Right ventricle myocardium inferior (tissue), 1 donor: ENCODE data around the gene GALNT9. TPM values are rescaled to one million over a fixed set of nuclear protein-coding genes. Genes with fewer than 3 reads are reported as not detected.
"Not testable (repeated sequence)": the region's sequence is repeated elsewhere in the genome, so short reads cannot be mapped to it uniquely, and the experiment has no call there.

Source experiments
- ATAC-seq: fragments of 200-7000 bp; cut with Tn5 transposase; one replicate; pipeline ENCODE4 v1.9.1; 2020; ENCODE audit warnings: mild to moderate bottlenecking, moderate library complexity
- DNase-seq: peaks from one replicate; pipeline ENCODE4 v3.0.0; 2021; ENCODE audit errors: missing footprints
- intact Hi-C: fragments of 100-400 bp; cut with DNase I; formaldehyde crosslinking; loops from one replicate; pipeline ENCODE4 v1.11.0; 2022
- total RNA-seq: library from RNA; stranded (reverse); fragmentation: NEBNext Ultra II Directional; extraction: Animal tissue kit (Norgen Biotek cat#: 25700); gene quantifications from one replicate; pipeline ENCODE4 v1.2.1, GENCODE V29; 2021
- donor health status: DM: no; HTN: yes; CAD: no; lungs with severe emphysema.

The GALNT9 gene
- total RNA-seq, 1 donor from 2014 or later = not detected

DNA sequence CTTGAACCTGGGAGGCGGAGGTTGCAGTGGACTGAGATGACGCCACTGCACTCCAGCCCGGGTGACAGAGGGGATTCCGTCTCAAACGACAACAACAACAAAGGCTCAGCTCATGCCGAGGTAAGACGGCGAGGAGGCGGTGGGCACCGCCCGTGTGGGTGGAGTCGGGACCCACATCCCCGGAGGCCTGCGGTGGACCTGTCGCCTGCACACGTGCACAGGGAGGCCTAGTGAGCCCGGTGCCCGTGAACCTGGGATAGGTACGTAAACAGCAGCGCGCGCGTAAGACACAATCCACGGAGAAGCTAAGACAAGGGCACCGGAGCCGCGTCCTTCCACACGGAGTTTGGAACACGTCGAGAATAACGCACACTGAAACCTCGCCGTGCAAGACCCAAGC is 78.7 kb downstream of the GALNT9 start:
- ATAC-seq = no peak
- peak; percentile 72 for DNase-seq
- intact Hi-C loops = no loop called here

DNA sequence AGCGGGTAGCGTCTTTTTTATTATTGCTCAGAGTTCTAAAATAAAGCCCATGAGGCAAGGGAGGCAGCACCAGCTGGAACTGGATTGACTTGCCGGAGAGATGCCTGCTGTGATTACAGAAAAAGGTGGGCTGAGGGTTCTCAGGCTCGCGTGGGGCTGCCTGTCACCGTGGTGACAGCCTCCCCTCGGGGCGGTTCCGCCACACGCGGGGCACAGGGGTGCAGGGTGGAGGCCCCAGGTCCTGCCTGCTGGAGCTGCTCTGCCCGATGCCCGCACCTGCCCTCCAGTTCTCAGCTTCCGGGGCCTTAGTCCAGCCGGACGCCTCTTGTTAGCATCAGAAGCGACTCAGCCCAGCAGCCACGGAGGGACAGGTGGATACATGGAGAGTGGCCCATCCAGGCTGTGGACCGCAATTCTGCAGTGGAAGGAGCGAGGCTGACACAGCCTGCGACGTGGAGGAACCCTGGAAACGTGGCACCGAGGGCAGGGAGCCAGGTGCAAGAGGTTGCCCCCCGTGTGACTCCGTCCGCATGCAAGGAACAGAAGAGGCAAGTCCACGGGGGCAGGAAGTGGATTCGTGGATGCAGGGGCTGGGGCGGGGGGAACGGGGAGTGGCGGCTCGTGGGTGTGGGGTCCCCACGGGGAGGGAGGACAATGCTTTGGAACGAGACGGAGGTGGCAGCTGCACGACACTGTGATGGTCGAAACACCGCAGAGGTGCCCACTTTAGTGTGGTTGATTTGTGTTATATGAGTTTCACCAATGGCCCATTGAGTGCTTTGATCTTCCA is 79.5 kb downstream of the GALNT9 start:
- ATAC-seq = peak; percentile 23
- intact Hi-C loops = no loop called here
- peak; percentile 70 for DNase-seq

DNA sequence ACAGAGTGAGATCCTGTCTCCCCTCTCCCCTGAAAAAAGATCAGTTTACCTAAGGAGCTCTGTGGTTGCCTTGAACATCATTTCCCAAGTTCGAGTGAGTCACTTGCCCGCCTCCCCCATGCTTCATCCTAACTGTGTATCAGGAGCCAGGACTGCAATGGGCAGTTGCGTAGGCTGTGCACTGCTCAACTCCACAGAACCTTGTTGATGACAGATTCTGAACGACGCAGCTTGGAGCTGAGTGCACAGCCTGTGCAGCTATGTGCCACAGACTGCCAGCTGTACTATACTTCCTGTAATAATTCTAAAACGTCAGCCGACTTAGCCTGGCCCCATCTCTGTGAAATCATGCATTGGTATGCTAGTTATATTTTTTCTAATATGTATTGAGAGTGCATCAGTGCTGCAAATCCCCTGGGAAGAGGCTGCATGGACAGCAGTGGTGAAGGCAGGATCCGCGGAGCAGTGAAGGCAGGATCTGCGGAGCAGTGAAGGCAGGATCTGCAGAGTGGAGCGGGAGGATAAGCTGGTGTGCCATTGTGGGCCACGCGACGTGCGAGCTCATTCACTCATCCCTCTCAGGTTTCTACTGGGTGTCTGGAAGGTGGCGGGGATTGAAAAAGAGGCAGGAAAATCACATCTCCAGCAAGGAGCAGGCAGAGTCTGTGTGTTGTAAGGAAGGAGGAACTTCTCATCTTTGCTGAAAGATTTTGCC is 80.8 kb downstream of the GALNT9 start:
- no peak for DNase-seq
- intact Hi-C loops = no loop called here
- ATAC-seq = no peak

DNA sequence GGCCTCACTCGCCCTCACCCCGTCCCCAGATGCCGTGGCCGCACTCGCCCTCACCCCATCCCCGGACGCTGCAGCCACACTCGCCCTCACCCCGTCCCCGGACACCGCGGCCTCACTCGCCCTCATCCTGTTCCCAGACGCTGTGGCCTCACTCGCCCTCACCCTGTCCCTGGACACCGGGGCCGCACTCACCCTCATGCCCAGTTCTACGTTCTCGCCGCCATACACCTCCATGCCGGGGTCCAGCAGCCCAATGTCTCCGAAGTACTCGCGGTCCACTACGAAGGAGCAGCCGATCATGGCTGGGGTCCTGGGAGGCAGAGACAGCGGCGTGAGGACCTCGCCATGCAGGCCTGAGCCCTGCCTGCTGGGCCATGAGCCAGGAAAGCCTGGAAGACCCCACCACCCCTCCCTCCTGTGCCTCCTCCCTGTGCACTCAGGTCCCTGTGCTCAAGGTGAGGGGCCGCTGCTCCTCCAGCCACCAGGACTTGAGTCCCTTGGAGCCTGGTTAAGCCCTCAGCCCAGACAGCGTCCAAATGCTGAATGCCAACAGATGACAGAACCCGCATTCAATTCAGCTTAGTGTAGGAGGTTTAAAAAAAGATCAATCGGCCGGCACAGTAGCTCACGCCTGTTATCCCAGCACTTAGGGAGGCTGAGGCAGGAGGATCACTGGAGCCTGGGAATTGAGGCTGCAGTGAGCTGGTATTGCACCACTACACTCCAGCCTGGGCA is 81.5 kb downstream of the GALNT9 start:
- ATAC-seq (no peak), DNase-seq (peak; percentile 70)
- intact Hi-C loops = no loop called here

DNA sequence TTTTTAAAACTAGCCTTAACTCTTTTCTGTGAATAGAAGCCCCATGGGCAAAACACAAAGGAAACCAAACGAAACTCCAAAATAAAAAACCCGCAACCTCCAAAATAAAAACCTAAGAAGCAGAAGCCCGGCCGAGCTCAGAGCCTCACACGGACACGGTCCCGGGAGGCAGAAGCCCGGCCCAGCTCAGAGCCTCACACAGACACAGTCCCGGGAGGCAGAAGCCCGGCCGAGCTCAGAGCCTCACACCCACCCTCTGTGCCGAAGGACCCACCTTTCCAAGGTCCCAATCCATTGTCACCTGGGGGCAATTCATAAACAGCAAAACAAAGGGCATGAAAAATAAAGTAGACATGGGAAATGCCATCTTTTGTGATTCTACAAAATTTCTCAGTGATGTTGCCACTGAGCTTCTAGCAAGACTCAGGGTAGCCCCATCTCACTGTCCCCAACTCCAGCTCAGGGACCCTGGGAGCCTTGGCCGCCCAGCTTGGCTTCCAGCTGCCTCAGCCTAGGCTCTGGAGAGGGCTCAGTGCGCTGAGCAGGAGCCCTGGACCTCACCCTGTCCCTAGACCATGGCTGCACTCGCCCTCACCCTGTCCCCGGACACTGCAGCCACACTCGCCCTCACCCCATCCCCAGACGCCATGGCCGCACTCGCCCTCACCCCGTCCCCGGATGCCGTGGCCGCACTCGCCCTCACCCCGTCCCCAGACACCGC is 82.2 kb downstream of the GALNT9 start:
- DNase-seq (peak; percentile 56), ATAC-seq (no peak)
- intact Hi-C loops = no loop called here

DNA sequence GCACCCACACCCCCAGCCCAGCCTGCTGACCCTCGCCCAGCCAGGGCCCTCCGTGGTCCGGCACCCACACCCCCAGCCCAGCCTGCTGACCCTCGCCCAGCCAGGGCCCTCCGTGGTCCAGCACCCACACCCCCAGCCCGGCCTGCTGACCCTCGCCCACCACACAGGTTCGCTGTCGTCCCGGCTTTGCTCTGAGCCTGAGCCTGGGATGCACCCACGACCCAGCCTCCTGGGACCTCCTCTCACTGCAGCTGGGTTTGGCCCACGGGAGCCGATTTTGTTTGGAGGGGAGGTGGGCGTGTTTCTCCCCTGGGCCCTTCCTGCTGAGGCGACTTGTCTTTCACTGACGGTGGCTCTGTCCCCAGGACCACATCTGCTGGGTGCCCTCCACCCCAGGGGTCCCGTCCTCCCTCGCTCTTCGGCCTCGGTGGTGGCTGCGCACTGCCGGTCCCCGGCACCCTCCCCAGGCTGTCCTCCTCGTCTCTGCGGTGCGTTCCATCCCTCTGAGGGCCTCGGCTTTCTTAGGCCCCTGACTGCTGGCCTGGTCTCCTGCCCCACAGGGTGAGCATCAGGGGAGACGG is 83.8 kb downstream of the GALNT9 start:
- peak; percentile 67 for DNase-seq
- ATAC-seq = no peak
- intact Hi-C loops = no loop called here

DNA sequence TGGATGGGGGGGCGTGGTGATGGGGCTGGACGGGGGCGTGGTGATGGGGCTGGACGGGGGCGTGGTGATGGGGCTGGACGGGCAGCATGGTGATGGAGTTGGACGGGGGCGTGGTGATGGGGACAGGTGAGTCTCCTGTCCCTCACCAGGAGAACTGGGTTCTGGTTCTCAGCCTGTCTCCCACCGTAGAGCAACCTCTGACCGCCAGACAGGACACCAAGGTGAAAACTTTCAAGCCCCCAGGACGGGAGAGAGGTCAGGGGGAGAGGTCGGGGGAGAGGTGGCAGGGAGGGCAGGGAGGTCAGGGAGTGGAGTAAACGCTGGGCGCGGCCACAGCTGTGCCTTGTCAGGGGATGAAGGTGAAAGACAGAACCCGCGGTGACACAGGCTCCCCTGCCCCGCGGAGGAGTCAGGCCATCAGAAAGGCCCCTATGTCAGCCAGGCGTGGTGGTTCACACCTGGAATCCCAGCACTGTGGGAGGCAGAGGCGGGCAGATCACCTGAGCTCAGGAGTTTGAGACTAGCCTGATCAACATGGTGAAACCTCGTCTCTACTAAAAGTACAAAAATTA is 84.6 kb downstream of the GALNT9 start:
- peak; percentile 17 for DNase-seq
- no peak for ATAC-seq
- intact Hi-C loops = no loop called here

DNA sequence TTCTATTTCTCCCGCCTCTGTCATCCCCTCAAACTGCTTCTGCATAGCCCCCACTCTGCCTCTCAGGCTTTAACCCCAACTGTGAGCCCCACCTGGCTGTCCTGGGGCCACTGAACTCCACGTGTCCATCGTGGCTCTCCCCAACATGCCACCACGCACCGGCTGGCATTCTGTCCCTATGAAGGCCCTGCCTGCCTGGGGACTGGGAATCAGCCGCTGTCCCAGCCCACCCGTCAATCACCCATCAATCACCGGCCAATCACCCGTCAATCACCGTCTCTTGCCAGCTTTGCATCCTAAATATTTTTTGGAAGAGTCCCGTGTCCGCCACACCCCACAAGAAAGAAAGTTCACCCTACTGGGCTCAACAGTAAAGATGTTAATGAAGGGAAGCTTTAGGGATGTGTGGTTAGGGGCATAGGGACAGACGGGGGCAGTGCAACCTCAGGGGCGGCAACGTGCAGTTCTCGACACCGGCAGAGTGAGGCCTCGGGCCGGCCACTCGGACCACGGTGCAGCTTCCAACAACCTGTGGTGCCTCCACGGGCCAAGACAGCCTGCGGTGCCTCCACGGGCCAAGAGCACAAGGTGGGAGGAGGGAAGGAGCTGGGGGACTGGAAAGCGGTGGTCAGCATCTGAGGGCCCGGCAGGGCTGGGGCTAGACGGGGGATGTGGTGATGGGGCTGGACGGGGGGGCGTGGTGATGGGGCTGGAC is 85.6 kb downstream of the GALNT9 start:
- intact Hi-C loops = no loop called here

DNA sequence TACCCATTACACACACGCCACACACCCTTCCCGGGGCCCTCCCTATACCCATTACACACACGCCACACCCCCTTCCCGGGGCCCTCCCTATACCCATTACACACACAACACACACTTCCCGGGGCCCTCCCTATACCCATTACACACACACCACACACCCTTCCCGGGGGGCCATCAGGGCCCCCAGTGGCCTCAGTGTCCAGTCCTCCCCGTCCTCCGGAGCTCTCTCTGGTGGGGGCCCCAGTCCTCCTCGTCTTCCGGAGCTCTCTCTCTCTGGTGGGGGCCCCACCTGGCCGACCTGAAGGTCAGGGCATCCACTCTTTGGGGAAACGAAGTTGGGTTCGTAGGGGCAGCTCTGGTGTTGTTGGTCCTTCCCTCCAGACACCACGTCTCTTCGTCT is 86.2 kb downstream of the GALNT9 start:
- intact Hi-C loops, ATAC-seq: not testable (repeated sequence)
- peak; percentile 26 for DNase-seq

More for the DNA sequence above, 85.6 kb downstream of the GALNT9 start:
- ATAC-seq = no peak
- DNase-seq = peak; percentile 45

DNA sequence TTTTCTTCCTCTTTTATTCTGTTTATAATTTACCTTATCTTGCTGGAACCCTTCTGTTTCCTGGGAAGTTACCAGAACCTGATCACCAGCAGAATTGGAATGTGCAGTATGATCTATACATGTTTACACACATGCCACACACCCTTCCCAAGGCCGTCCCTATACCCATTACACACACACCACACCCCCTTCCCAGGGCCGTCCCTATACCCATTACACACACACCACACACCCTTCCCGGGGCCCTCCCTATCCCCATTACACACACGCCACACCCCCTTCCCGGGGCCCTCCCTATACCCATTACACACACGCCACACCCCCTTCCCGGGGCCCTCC is 88.8 kb downstream of the GALNT9 start:
- ATAC-seq, intact Hi-C loops: not testable (repeated sequence)
- DNase-seq = peak; percentile 7

DNA sequence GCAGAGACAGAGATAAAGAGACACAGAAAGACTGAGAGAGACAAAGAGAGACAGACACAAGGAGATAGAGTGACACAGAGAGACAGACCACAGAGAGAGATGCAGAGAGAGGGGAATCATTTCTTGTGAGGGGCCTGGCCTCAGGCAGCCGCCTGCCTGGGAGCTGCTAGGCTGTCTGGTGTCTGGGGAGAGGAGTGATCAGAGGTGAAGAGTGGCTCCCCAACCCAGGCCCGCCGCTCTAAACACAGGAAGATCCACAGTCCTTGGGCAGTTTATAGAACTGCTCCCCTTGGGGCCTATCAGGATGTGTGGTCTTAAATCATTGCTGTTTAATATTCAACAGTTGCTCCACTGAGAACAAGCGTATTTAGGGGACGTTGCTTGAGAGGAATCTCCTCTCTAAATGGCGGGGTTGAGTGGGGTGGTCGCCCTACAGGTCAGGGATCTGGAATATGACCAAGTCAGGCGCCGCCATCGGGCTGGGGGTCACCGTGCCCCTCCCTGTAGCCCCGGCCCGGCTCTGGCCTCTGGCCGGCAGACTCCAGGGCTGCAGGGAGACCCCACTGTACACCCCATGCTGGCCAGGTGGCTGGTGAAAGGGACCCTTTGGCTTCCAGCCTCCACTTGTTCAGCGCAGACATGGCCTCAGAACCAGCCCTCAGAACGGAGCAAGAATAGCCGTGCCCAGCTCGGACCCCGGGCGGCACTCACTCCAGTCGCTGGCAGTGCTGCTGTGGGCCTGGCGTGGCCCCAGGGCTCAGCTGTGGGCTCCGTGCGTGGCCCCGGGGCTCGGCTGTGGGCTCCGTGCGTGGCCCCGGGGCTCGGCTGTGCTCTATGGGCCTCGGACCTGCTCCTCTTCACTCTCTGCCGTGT is 89.4 kb downstream of the GALNT9 start:
- intact Hi-C loops = no loop called here

DNA sequence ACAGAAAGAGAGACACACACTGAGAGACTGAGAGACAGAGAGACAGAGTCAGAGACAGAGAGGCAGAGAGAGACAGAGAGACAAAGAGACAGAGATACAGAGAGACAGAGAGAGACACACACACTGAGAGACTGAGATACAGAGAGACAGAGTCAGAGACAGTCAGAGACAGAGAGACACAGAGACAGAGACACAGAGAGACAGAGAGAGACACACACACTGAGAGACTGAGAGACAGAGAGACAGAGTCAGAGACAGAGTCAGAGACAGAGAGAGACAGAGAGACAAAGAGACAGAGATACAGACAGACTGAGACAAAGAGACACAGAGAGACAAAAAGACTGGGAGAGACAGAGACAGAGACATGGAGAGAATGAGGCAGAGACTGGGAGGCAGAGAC is 90.0 kb downstream of the GALNT9 start:
- DNase-seq (no peak), ATAC-seq (no peak)
- intact Hi-C loops = no loop called here

More for the DNA sequence above, 89.4 kb downstream of the GALNT9 start:
- ATAC-seq = no peak
- no peak for DNase-seq

DNA sequence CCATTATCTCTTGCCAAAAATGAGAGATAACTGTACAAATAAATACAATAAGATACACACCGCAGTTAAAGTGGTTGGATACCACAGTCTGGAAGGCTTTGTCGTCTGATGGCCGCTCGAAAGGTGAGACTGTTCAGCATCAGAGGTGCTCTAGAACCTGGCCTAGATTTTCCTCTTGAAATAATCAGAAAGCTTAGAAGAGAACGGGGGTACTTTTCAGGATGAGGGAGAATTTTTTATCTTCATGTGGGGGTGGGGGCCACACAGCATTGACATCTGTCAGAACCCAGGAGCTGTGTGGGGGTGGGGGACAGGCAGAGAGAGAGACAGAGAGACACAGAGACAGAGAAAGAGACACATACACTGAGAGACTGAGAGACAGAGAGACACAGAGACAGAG is 90.5 kb downstream of the GALNT9 start:
- no peak for DNase-seq
- no peak for ATAC-seq
- intact Hi-C loops = no loop called here

DNA sequence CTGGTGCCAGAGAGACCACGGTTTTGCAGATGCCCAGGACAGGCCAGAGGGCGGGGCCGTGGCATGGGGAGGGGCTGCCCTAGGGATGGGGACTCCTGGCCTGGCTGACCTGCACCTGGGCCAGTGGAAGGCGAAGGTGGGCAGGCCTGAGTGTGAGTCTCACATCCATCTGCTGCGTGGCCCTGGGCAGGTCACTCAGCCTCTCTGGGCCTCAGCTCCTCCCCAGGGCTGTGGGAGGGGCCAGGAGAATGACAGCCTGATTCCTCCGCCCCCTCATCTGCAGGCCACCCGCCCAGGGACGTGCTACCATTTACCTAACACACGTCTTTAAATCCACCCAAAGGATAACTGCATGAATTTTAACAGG is 90.9 kb downstream of the GALNT9 start:
- ATAC-seq = no peak
- no peak for DNase-seq
- intact Hi-C loops = no loop called here

DNA sequence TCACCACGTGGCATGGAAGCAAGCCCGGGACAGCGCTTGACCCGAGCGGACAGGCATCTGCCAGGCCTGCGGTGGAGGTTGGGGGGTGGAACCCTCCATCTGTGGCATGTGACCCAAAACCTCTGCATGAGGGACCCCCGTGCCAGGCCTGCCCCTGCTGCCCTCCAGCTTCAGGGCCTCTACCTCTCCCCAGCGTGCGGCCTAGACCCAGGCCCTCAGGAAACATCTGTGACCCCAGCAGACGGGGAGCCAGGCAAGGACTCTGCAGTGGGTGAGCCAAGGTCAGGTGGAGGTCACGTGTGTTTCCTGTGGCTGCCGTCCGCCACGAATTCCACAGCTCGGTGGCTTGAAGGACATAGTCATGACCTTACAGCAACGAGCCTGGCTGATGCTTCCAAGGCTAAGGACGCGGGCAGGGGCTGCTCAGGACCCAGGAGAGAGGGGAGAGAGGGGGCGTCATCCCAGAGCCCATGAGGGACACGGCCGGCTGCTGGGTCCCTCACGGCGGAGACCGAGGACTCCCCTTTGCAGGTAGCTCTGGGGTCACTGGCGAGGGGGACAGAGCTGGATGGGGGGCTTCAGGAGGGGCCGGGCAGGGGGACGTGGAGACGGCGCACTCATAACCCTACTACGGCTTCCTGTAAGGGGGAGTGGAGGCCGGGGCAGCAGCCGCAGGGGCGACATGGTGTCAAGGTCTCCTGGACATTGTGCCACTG is 91.5 kb downstream of the GALNT9 start:
- DNase-seq = peak; percentile 53
- no peak for ATAC-seq
- intact Hi-C loops = no loop called here
